HCT116 (cell line): Measurements from ENCODE around the gene ZBTB34. TPM values are rescaled to one million over a fixed set of nuclear protein-coding genes. Genes with fewer than 3 reads are reported as not detected.

Source experiments
- ATAC-seq: fragments of 200-7000 bp; cut with Tn5 transposase; 2 replicates; pipeline ENCODE4 v1.9.1; 2020; ENCODE audit warnings: mild to moderate bottlenecking, moderate library complexity
- BruUV-seq: library from RNA; stranded (reverse); fragments of 400-500 nt; replicated peaks from 2 replicates; lab custom pipeline; 2021; lab: Mats Ljungman, UMichigan
- CTCF ChIA-PET: fragments of 300-600 bp; sonication (Branson Sonifier 250); formaldehyde crosslinking; loops from one replicate; lab custom pipeline; 2021; ENCODE audit warnings: antibody characterized with exemption; lab: Charles Lee
- POLR2A ChIA-PET: fragments of 300-600, 350-600 bp; sonication (Branson Sonifier 250); formaldehyde crosslinking; loops from one replicate; lab custom pipeline; 2021; ENCODE audit warnings: antibody characterized with exemption; lab: Charles Lee
- RAD21 ChIA-PET, 2 experiments: fragments of 300-600 bp; sonication (Branson Sonifier 250); formaldehyde crosslinking; loops; one replicate each; lab custom pipeline; 2023; ENCODE audit warnings: low total read pairs in 2 of 2; ENCODE audit not compliant: uncharacterized antibody in 2 of 2, unreplicated experiment in 2 of 2, low non-redundant PET in 1 of 2; lab: Charles Lee
- DNase-seq: peaks from one replicate; pipeline ENCODE4 v3.0.0-alpha.2; 2010; ENCODE audit warnings: low read depth, low spot score
- H2AFZ ChIP-seq: fragments of 200-600 bp; shearing (Covaris generic), sonication (generic); 2 replicates; pipeline ENCODE4 v1.6.1; 2017; ENCODE audit warnings: low read depth, mixed run types, mixed read lengths, antibody characterized with exemption, low read length; ENCODE audit not compliant: poor library complexity, severe bottlenecking
- H3K27ac ChIP-seq: 2 replicates; pipeline ENCODE4 v1.5.1; 2012; ENCODE audit warnings: low read depth, low read length
- H3K27me3 ChIP-seq: fragments of 200-600 bp; sonication (generic); 2 replicates; pipeline ENCODE4 v1.6.1; 2016; ENCODE audit warnings: mixed run types, low read length, mixed read lengths; ENCODE audit not compliant: insufficient read depth
- H3K36me3 ChIP-seq, 2 experiments: fragments of 200-500 bp in 1 of 2; fragments of 200-600 bp in 1 of 2; sonication (Bioruptor generic) in 1 of 2; sonication (generic) in 1 of 2; 2 replicates each; pipeline versions ENCODE4 v1.5.1 to v1.6.1; 2014 to 2016; ENCODE audit warnings: low read length in 2 of 2, inconsistent platforms in 1 of 2, mixed read lengths in 1 of 2, mixed run types in 1 of 2; ENCODE audit not compliant: insufficient read depth in 2 of 2, control insufficient read depth in 1 of 2
- H3K4me1 ChIP-seq, 2 experiments: fragments of 200-600 bp in 1 of 2; sonication (generic) in 1 of 2; 2 replicates each; pipeline versions ENCODE4 v1.5.1 to v1.6.1; 2012 to 2017; ENCODE audit warnings: low read length in 2 of 2, inconsistent platforms in 1 of 2, mild to moderate bottlenecking in 1 of 2, mixed read lengths in 1 of 2, mixed run types in 1 of 2, moderate library complexity in 1 of 2; ENCODE audit not compliant: insufficient read depth in 2 of 2, control insufficient read depth in 1 of 2
- H3K4me2 ChIP-seq: fragments of 200-600 bp; sonication (generic); 2 replicates; pipeline ENCODE4 v1.6.1; 2017; ENCODE audit warnings: mixed run types, low read length, mixed read lengths
- H3K4me3 ChIP-seq, 2 experiments: fragments of 200-600 bp in 1 of 2; sonication (generic) in 1 of 2; replicated peaks in 1 of 2; 2 replicates each; pipeline ENCODE4 v1.5.1; 2011 to 2016; ENCODE audit warnings: low read length in 2 of 2, control low read depth in 1 of 2, low read depth in 1 of 2, mild to moderate bottlenecking in 1 of 2, mixed read lengths in 1 of 2, mixed run types in 1 of 2
- H3K79me2 ChIP-seq: fragments of 200-600 bp; sonication (generic); 2 replicates; pipeline ENCODE4 v1.6.1; 2017; ENCODE audit warnings: mild to moderate bottlenecking, mixed run types, low read length, moderate library complexity, mixed read lengths; ENCODE audit not compliant: insufficient read depth
- H3K9ac ChIP-seq: fragments of 200-600 bp; sonication (generic); 2 replicates; pipeline ENCODE4 v1.6.1; 2016; ENCODE audit warnings: low read length, mixed read lengths
- H3K9me2 ChIP-seq: fragments of 200-600 bp; sonication (generic), shearing (Covaris generic); 2 replicates; pipeline ENCODE4 v1.6.1; 2017; ENCODE audit warnings: mixed run types, mild to moderate bottlenecking, moderate library complexity; ENCODE audit not compliant: insufficient read depth
- H3K9me3 ChIP-seq, 2 experiments: fragments of 200-500 bp in 1 of 2; fragments of 200-600 bp in 1 of 2; sonication (Bioruptor generic) in 1 of 2; sonication (generic) in 1 of 2; 2 replicates each; pipeline ENCODE4 v1.6.1; 2014 to 2017; ENCODE audit warnings: low read length in 2 of 2, mixed read lengths in 2 of 2, inconsistent platforms in 1 of 2, low read depth in 1 of 2, mild to moderate bottlenecking in 1 of 2, mixed run types in 1 of 2, moderate library complexity in 1 of 2; ENCODE audit not compliant: control insufficient read depth in 1 of 2, insufficient read depth in 1 of 2
- H4K20me1 ChIP-seq: fragments of 200-600 bp; sonication (generic), shearing (Covaris generic); 2 replicates; pipeline ENCODE4 v1.6.1; 2017; ENCODE audit warnings: mixed run types, mild to moderate bottlenecking, moderate library complexity; ENCODE audit not compliant: insufficient read depth
- ELF1 ChIP-seq: IDR thresholded peaks from 2 replicates; pipeline ENCODE4 v1.6.1; 2012; ENCODE audit warnings: low read depth, borderline replicate concordance
- intact Hi-C: fragments of 100-400 bp; cut with micrococcal nuclease; formaldehyde crosslinking; loops from 2 replicates; pipeline ENCODE4 v1.10.0; 2022
- total RNA-seq: library from RNA; stranded (reverse); gene quantifications from one replicate; pipeline ENCODE4 v1.2.1, GENCODE V29; 2021; ENCODE audit not compliant: unreplicated experiment
- TF ChIP-seq, protein P1 (sequence below): IDR thresholded peaks from 2 replicates; pipeline ENCODE4 v1.6.1; 2012; ENCODE audit warnings: low read depth
- TF ChIP-seq, protein P2 (sequence below), 3 experiments: fragments of 200-600 bp in 1 of 3; sonication (generic) in 1 of 3; IDR thresholded peaks in 2 of 3; conservative IDR thresholded peaks in 1 of 3; 2 replicates each; pipeline ENCODE4 v1.5.1; 2012 to 2017; ENCODE audit warnings: low read depth in 2 of 3, low read length in 2 of 3, antibody characterized with exemption in 1 of 3, borderline replicate concordance in 1 of 3, control low read depth in 1 of 3, mild to moderate bottlenecking in 1 of 3, mixed read lengths in 1 of 3, mixed run types in 1 of 3, moderate library complexity in 1 of 3; ENCODE audit not compliant: insufficient read depth in 1 of 3

ZBTB34 gene
- total RNA-seq, 1 experiment from 2014 or later: 5.6 TPM

DNA sequence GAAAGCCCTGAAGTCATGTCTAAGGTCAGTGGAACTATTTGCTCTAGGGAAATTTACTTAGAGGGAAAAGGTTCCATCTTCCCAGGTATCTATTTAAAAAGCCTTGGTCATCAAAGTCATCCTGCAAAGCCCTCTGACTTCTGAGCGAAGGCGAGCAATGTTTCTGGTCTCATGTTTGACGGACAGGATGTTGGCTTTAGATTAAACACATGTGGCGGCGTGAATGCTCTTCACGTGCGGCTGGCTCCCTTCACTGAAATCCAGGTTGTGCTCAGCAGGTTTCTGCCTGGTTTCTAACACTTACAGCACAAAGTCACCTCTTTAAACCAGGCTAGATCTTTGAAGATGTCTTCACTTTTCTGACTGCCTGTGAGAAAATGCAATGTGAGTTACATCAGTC lies 5.7 kb upstream of the ZBTB34 start:
- ChIA-PET CTCF (interaction anchor here (0.7 kb wide), 1 partner anchor 349 kb away, joined by 3 read pairs; no protein-coding TSS in a partner anchor), POLR2A (no interaction called here), RAD21 (no interaction called here)
- Histone ChIP-seq H3K4me2 (no peak overlapping the region), H4K20me1 (no peaks in the 10 kb centered on the region), H2AFZ (no peak overlapping the region), H3K9ac (no peak overlapping the region), H3K9me2 (no peaks in the 10 kb centered on the region), H3K27ac (no peak overlapping the region), H3K4me3 (no peak overlapping the region), H3K4me1 (peaks cover 0 to 1% of the 10 kb centered on the region in 2 experiments; a peak in 1 of 4 replicates), H3K27me3 (peaks cover 13% of the 10 kb centered on the region; the same call in 1 of the 2 replicates), H3K79me2 (no peaks in the 10 kb centered on the region), H3K9me3 (no peaks in the 10 kb centered on the region), H3K36me3 (no peaks in the 10 kb centered on the region)
- ATAC-seq: no peak
- no peak for DNase-seq
- TF ChIP-seq, protein P1, sequence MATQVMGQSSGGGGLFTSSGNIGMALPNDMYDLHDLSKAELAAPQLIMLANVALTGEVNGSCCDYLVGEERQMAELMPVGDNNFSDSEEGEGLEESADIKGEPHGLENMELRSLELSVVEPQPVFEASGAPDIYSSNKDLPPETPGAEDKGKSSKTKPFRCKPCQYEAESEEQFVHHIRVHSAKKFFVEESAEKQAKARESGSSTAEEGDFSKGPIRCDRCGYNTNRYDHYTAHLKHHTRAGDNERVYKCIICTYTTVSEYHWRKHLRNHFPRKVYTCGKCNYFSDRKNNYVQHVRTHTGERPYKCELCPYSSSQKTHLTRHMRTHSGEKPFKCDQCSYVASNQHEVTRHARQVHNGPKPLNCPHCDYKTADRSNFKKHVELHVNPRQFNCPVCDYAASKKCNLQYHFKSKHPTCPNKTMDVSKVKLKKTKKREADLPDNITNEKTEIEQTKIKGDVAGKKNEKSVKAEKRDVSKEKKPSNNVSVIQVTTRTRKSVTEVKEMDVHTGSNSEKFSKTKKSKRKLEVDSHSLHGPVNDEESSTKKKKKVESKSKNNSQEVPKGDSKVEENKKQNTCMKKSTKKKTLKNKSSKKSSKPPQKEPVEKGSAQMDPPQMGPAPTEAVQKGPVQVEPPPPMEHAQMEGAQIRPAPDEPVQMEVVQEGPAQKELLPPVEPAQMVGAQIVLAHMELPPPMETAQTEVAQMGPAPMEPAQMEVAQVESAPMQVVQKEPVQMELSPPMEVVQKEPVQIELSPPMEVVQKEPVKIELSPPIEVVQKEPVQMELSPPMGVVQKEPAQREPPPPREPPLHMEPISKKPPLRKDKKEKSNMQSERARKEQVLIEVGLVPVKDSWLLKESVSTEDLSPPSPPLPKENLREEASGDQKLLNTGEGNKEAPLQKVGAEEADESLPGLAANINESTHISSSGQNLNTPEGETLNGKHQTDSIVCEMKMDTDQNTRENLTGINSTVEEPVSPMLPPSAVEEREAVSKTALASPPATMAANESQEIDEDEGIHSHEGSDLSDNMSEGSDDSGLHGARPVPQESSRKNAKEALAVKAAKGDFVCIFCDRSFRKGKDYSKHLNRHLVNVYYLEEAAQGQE: no peak
- TF ChIP-seq ELF1: no peak
- TF ChIP-seq, protein P2, sequence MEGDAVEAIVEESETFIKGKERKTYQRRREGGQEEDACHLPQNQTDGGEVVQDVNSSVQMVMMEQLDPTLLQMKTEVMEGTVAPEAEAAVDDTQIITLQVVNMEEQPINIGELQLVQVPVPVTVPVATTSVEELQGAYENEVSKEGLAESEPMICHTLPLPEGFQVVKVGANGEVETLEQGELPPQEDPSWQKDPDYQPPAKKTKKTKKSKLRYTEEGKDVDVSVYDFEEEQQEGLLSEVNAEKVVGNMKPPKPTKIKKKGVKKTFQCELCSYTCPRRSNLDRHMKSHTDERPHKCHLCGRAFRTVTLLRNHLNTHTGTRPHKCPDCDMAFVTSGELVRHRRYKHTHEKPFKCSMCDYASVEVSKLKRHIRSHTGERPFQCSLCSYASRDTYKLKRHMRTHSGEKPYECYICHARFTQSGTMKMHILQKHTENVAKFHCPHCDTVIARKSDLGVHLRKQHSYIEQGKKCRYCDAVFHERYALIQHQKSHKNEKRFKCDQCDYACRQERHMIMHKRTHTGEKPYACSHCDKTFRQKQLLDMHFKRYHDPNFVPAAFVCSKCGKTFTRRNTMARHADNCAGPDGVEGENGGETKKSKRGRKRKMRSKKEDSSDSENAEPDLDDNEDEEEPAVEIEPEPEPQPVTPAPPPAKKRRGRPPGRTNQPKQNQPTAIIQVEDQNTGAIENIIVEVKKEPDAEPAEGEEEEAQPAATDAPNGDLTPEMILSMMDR (IDR thresholded peaks at IDR 0.05 in 2 of 3, conservative IDR thresholded peaks at IDR 0.05 in 1 of 3; ENCODE audit: borderline replicate concordance in 1 of 3, insufficient read depth in 1 of 3, low read depth in 2 of 3, low read length in 2 of 3): no peak
- intact Hi-C loops: no loop called here
- no TSS peak for BruUV-seq
